Activated T-helper 17 cell treated with anti-CD3 and anti-CD28 coated beads, Interleukin-2, amount 50 U/mL, for 72 hours (primary cell): ENCODE results near the gene SPIN1. TPM values are rescaled to one million over a fixed set of nuclear protein-coding genes. Genes with fewer than 3 reads are reported as not detected.
A peak's percentile ranks its signal among the peaks of the same experiment; 100 is the strongest.

Experiments
- ATAC-seq: fragments of 150-1000 bp; cut with Tn5 transposase; replicated peaks from 2 replicates; pipeline ENCODE4 v1.10.0; 2021; ENCODE audit warnings: mild to moderate bottlenecking, moderate library complexity
- H3K27ac Mint-ChIP-seq: one replicate; pipeline ENCODE4 v1.8.0; 2022; ENCODE audit warnings: mixed read lengths
- H3K27me3 Mint-ChIP-seq: one replicate; pipeline ENCODE4 v1.8.0; 2022; ENCODE audit warnings: mixed read lengths
- H3K36me3 Mint-ChIP-seq: one replicate; pipeline ENCODE4 v1.8.0; 2022; ENCODE audit warnings: low read depth, mild to moderate bottlenecking, mixed read lengths
- H3K4me1 Mint-ChIP-seq: one replicate; pipeline ENCODE4 v1.8.0; 2022; ENCODE audit warnings: mixed read lengths
- H3K4me3 Mint-ChIP-seq: one replicate; pipeline ENCODE4 v1.8.0; 2022; ENCODE audit warnings: mild to moderate bottlenecking, mixed read lengths
- H3K9me3 Mint-ChIP-seq: one replicate; pipeline ENCODE4 v1.8.0; 2022; ENCODE audit warnings: mixed read lengths
- total RNA-seq, 2 donors: library from RNA; stranded (reverse); gene quantifications; one replicate each; pipeline ENCODE4 v1.2.3, GENCODE V29; 2022

SPIN1 gene
- total RNA-seq, 2 donors from 2014 or later, result 22.3 to 26.5 TPM

GRCh38 chr9:88398016-88398415 lies 9.8 kb downstream of the SPIN1 start:
- ATAC-seq, result no peak
- H3K9me3 Mint-ChIP-seq, result no peaks in the 10 kb centered on the region
- peaks cover under 1% of the 10 kb centered on the region for H3K36me3 Mint-ChIP-seq
- no peaks in the 10 kb centered on the region for H3K4me1 Mint-ChIP-seq
- H3K27ac Mint-ChIP-seq, result no peak overlapping the region
- H3K27me3 Mint-ChIP-seq, result no peaks in the 10 kb centered on the region
- no peak overlapping the region for H3K4me3 Mint-ChIP-seq

DNA sequence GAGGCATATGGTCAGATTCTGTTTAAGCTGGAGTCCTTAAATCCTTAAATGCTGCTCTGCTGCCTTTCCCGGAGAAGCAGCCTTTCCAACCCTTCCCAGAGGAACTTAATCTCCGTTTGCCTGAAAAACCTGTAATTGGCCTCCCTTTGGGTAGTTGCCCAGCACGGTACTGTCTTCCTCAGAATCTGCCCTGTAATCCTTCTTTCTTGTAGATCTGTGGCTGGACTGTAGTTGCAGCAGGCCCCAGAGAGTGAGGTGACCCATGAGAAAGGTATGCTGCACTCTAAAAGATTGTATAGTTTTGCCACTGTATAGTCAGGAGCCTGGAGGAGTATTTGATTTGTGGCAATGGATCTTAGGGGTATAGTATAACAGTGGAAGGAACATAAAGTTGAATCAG lies 11.7 kb downstream of the SPIN1 start:
- Mint-ChIP-seq H3K27ac (no peak overlapping the region), H3K4me1 (no peaks in the 10 kb centered on the region), H3K27me3 (no peaks in the 10 kb centered on the region), H3K4me3 (no peak overlapping the region), H3K36me3 (no peaks in the 10 kb centered on the region), H3K9me3 (no peaks in the 10 kb centered on the region)
- no peak for ATAC-seq

GRCh38 chr9:88403340-88403739 lies 15.1 kb downstream of the SPIN1 start:
- Mint-ChIP-seq H3K27ac (no peak overlapping the region), H3K4me1 (no peaks in the 10 kb centered on the region), H3K9me3 (no peaks in the 10 kb centered on the region), H3K4me3 (no peak overlapping the region), H3K27me3 (no peaks in the 10 kb centered on the region), H3K36me3 (no peaks in the 10 kb centered on the region)
- no peak for ATAC-seq

DNA sequence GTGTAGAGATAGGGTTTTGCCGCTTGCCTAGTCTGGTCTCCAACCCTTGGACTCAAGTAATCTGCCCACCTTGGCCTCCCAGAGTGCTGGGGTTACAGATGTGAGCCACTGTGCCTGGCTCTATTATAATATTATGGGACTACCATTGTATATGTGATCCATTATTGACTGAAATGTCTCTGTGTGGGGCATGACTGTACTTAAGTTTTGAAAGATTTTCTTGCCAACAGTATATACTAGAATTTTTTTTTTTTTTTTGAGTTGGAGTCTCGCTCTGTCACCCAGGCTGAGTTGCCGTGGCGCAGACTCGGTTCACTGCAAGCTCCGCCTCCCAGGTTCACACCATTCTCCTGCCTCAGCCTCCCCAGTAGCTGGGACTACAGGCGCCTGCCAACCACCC lies 17.8 kb downstream of the SPIN1 start:
- no peak overlapping the region for H3K27ac Mint-ChIP-seq
- ATAC-seq, result no peak
- H3K36me3 Mint-ChIP-seq, result peaks cover 7% of the 10 kb centered on the region
- no peak overlapping the region for H3K4me3 Mint-ChIP-seq
- peaks cover 6% of the 10 kb centered on the region for H3K4me1 Mint-ChIP-seq
- no peaks in the 10 kb centered on the region for H3K27me3 Mint-ChIP-seq
- H3K9me3 Mint-ChIP-seq, result no peaks in the 10 kb centered on the region

GRCh38 chr9:88411471-88411870 lies 23.2 kb downstream of the SPIN1 start:
- Mint-ChIP-seq H3K4me1 (peaks cover 6% of the 10 kb centered on the region), H3K4me3 (no peak overlapping the region), H3K27me3 (no peaks in the 10 kb centered on the region), H3K27ac (no peak overlapping the region), H3K36me3 (peaks cover 23% of the 10 kb centered on the region), H3K9me3 (peaks cover 5% of the 10 kb centered on the region)
- ATAC-seq, result no peak

- ATAC-seq, result no peak
- Mint-ChIP-seq H3K9me3 (peaks cover 9% of the 10 kb centered on the region), H3K27me3 (no peaks in the 10 kb centered on the region), H3K4me1 (peaks cover 18% of the 10 kb centered on the region), H3K27ac (no peak overlapping the region), H3K36me3 (peaks cover 52% of the 10 kb centered on the region), H3K4me3 (no peak overlapping the region)
These were observed 26.1 kb downstream of the SPIN1 start for GRCh38 chr9:88414298-88414697.

DNA sequence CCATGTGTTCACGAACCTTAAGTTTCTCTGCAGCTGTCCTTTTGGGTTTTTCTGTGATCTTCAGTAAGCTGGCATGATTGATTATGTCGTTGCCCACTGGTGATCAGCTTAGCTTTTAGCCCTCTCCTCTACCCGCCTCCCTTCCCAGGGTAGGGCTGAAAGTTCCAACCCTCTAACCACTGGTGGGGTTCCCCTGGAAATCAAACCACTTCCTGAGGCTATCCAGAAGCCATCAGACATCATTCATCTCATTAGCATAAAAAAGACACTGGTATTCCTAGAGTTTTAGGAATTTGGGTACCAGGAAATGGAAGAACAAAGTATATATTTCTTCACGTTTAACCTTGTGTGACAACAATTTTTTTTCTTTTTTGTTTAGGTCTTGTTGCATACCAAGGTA lies 29.8 kb downstream of the SPIN1 start:
- Mint-ChIP-seq H3K4me3 (peak overlapping the region; percentile 21), H3K4me1 (peaks cover 12% of the 10 kb centered on the region), H3K27ac (peak overlapping the region; percentile 78), H3K27me3 (no peaks in the 10 kb centered on the region), H3K9me3 (peaks cover 14% of the 10 kb centered on the region), H3K36me3 (peaks cover 78% of the 10 kb centered on the region)
- ATAC-seq, result no peak

- Mint-ChIP-seq H3K9me3 (peaks cover 14% of the 10 kb centered on the region), H3K4me1 (peaks cover 12% of the 10 kb centered on the region), H3K27me3 (no peaks in the 10 kb centered on the region), H3K4me3 (peak overlapping the region; percentile 21), H3K36me3 (peaks cover 82% of the 10 kb centered on the region), H3K27ac (peak overlapping the region; percentile 78)
- peak; percentile 94 for ATAC-seq
These were observed 30.7 kb downstream of the SPIN1 start for GRCh38 chr9:88418715-88419540.

DNA sequence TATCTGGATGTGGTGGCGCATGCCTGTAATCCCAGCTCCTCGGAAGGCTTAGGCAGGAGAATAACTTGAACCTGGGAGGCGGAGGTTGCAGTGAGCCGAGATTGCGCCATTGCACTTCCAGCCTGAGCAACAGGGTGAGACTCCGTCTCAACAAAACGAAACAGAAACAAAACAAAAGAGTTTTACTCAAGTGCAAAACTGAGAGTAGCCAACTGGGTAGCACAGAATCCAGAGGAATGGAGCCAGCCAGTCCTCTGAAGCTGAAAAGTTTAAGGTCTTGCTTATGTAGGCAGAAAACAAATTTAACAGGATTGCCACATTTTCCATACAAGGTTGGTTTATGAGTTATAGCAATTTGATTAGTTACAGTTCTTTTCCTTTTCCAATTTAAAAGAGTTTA lies 32.0 kb downstream of the SPIN1 start:
- peaks cover 9% of the 10 kb centered on the region for H3K9me3 Mint-ChIP-seq
- no peaks in the 10 kb centered on the region for H3K27me3 Mint-ChIP-seq
- no peak for ATAC-seq
- no peak overlapping the region for H3K27ac Mint-ChIP-seq
- peaks cover 76% of the 10 kb centered on the region for H3K36me3 Mint-ChIP-seq
- H3K4me1 Mint-ChIP-seq, result peaks cover 12% of the 10 kb centered on the region
- H3K4me3 Mint-ChIP-seq, result no peak overlapping the region

DNA sequence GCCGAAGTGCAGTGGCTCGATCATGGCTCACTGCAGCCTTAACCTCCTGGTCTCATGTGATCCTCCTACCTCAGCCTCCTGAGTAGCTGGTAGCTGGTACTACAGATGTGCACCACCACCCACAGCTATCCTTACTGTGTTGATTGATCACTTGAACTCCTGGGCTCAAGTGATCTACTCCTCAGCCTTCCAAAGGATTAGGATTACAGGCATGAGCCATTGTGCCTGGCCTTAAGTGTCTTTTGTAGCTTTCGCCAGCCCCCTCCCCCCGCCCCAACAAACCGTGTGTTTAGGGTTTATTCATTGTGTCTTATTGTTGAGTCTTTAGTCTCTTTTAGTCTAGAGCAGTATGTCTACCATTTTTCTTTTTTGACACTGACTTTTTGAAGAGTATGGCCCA lies 33.1 kb downstream of the SPIN1 start:
- Mint-ChIP-seq H3K27me3 (no peaks in the 10 kb centered on the region), H3K9me3 (peaks cover 9% of the 10 kb centered on the region), H3K36me3 (peaks cover 78% of the 10 kb centered on the region), H3K4me1 (peaks cover 12% of the 10 kb centered on the region), H3K27ac (no peak overlapping the region), H3K4me3 (no peak overlapping the region)
- no peak for ATAC-seq

DNA sequence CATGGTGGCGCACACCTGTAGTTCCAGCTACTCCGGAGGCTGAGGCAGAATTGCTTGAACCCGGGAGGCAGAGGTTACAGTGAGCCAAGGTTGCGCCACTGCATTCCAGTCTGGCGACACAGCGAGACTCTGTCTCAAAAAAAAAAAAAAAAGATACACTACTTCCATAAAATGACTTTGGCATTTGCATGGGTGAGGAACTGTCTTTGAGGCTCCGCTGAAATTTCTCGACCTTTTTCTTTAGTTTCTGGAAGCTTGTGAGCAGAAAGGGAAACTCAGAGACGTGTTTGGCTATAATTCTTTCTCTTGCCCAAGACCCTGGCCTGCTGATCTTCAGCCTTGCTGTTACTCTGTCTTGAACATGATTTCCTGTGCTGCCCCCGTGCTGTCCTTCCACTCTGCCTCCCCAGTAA lies 37.3 kb downstream of the SPIN1 start:
- Mint-ChIP-seq H3K4me1 (peaks cover 4% of the 10 kb centered on the region), H3K36me3 (peaks cover 54% of the 10 kb centered on the region), H3K27ac (no peak overlapping the region), H3K9me3 (peaks cover 5% of the 10 kb centered on the region), H3K4me3 (no peak overlapping the region), H3K27me3 (no peaks in the 10 kb centered on the region)
- ATAC-seq, result no peak

DNA sequence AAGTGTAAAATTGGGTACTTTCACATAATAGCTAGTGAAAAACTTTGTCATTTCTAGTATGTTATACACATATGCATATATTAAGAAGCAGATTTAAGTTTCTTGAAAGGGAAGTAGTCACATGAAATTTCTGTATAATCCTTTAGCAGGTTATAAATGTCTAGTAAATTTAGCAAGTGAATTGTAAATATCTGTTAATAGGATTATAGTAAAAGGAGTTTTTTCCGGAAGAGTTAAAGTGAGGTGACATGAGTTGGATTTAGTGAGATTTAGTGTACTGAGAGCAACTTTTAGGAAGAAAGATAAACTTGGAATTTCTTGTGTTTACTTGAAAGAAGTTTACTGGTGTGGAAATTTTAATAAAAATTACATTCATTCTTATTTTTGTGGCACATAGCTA lies 38.4 kb downstream of the SPIN1 start:
- H3K9me3 Mint-ChIP-seq, result no peaks in the 10 kb centered on the region
- H3K4me1 Mint-ChIP-seq, result peaks cover 4% of the 10 kb centered on the region
- no peak overlapping the region for H3K4me3 Mint-ChIP-seq
- H3K27ac Mint-ChIP-seq, result no peak overlapping the region
- no peak for ATAC-seq
- peaks cover 50% of the 10 kb centered on the region for H3K36me3 Mint-ChIP-seq
- no peaks in the 10 kb centered on the region for H3K27me3 Mint-ChIP-seq

- peaks cover 4% of the 10 kb centered on the region for H3K9me3 Mint-ChIP-seq
- no peak for ATAC-seq
- H3K27ac Mint-ChIP-seq, result no peak overlapping the region
- peaks cover 56% of the 10 kb centered on the region for H3K36me3 Mint-ChIP-seq
- H3K4me3 Mint-ChIP-seq, result no peak overlapping the region
- H3K27me3 Mint-ChIP-seq, result no peaks in the 10 kb centered on the region
- H3K4me1 Mint-ChIP-seq, result peaks cover 11% of the 10 kb centered on the region
These were observed 41.6 kb downstream of the SPIN1 start for GRCh38 chr9:88429595-88430430.

- peaks cover 73% of the 10 kb centered on the region for H3K36me3 Mint-ChIP-seq
- peak; percentile 92 for ATAC-seq
- peaks cover 4% of the 10 kb centered on the region for H3K9me3 Mint-ChIP-seq
- peak overlapping the region; percentile 90 for H3K27ac Mint-ChIP-seq
- H3K27me3 Mint-ChIP-seq, result no peaks in the 10 kb centered on the region
- H3K4me3 Mint-ChIP-seq, result peak overlapping the region; percentile 67
- peaks cover 25% of the 10 kb centered on the region for H3K4me1 Mint-ChIP-seq
These were observed 45.5 kb downstream of the SPIN1 start for GRCh38 chr9:88433583-88434255.
